ENCODE data around the gene EPHX1.

Gene EPHX1

DNA sequence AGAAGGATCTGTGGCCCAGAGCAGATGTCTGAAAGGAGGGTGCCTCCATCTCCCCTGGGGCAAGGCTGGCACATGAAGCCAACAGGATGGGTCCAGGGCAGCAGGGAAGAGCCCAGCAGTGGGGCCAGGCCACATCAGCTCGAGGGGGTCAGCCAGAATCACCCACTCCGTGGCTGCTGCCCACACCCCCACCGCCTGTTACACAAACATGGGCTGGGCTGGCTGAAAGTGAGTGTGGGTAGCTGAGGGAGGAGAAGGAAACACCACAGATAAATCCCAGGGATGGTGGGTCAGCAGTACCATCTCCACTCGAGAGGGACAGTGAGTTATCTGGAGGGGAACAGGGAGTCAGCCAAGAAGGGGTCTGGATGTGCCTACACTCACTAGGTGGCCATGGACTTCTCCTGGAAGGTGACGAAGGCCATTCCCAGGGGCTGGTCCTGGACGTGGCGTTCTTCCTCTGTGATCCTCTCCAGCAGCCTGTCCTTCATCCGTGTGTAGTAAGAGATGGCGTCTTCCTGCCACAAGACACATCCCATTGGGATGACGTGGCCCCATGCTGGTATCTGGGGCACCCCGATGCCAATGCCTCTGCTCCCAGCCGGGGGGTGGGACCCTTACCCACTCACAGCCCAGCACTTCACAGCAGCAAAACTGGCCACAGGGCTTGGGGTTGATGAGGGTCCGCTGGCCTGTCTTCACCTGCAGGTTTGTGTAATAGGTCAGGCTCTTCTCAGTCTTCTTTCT lies 52.1 kb downstream of the EPHX1 start:
- peaks cover 73% of the 10 kb centered on the region for H3K36me3 ChIP-seq (ENCODE audit: insufficient read depth, insufficient read length, low read length)
- TF ChIP-seq SUZ12 (IDR thresholded peaks at IDR 0.05; ENCODE audit: extremely low read depth, insufficient read depth, insufficient read length), result no peak
- no peak for TF ChIP-seq ZNF274 (IDR thresholded peaks at IDR 0.05; ENCODE audit: low read depth, low read length)
- no peak for TF ChIP-seq YY1 (IDR thresholded peaks at IDR 0.05; ENCODE audit: insufficient read depth, insufficient read length)
- no peak overlapping the region for H3K4me3 ChIP-seq (ENCODE audit: insufficient read length, low read depth)
- no peak for DNase-seq (ENCODE audit: low read depth, low spot score)
- H3K9ac ChIP-seq (ENCODE audit: insufficient read length, low read depth), result no peak overlapping the region
- H3K9me3 ChIP-seq (ENCODE audit: insufficient read depth, low read length), result no peaks in the 10 kb centered on the region
- no peaks in the 10 kb centered on the region for H3K27me3 ChIP-seq (ENCODE audit: insufficient read depth, insufficient read length)
- H3K4me1 ChIP-seq (ENCODE audit: insufficient read depth, insufficient read length), result no peaks in the 10 kb centered on the region

DNA sequence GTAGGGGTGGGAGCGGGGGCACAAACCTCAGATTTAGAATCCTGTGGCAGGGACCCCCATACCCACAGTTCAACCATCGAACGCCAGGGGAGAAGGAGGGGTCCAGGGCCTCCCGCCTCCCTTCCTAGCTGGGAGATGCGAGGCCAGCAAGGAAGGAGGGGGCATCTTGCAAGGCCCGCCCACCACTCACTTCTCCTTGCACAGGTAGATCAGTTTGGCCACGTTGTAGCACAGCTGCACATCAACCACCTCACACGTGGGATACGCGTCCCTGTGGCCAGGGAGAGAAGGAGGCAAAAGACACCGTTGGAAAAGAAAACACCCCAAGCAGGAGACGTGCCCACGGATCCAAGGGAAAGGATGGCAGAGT lies 52.6 kb downstream of the EPHX1 start:
- H3K36me3 ChIP-seq (ENCODE audit: insufficient read depth, insufficient read length, low read length), result peaks cover 73% of the 10 kb centered on the region
- no peak for TF ChIP-seq YY1 (IDR thresholded peaks at IDR 0.05; ENCODE audit: insufficient read depth, insufficient read length)
- TF ChIP-seq SUZ12 (IDR thresholded peaks at IDR 0.05; ENCODE audit: extremely low read depth, insufficient read depth, insufficient read length), result no peak
- no peak for TF ChIP-seq ZNF274 (IDR thresholded peaks at IDR 0.05; ENCODE audit: low read depth, low read length)
- H3K4me1 ChIP-seq (ENCODE audit: insufficient read depth, insufficient read length), result no peaks in the 10 kb centered on the region
- H3K4me3 ChIP-seq (ENCODE audit: insufficient read length, low read depth), result no peak overlapping the region
- H3K27me3 ChIP-seq (ENCODE audit: insufficient read depth, insufficient read length), result no peaks in the 10 kb centered on the region
- H3K9me3 ChIP-seq (ENCODE audit: insufficient read depth, low read length), result no peaks in the 10 kb centered on the region
- no peak for DNase-seq (ENCODE audit: low read depth, low spot score)
- no peak overlapping the region for H3K9ac ChIP-seq (ENCODE audit: insufficient read length, low read depth)

DNA sequence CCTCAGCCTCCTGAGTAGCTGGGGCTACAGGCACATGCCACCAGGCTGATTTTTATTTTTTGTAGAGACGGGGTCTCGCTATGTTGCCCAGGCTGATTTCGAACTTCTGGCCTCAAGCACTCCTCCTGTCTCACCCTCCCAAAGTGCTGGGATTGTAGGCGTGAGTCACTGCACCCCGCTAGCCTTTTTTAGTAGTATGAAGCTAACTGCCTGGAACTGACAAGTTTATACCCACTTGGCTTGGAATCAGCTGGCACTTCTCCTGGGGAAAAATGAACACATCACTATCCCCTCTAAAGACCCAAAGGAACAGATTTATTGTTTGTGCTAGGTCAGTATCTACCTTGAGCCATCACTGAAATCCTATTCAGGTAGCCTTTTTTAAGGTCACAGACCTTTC lies 53.2 kb downstream of the EPHX1 start:
- no peak for DNase-seq (ENCODE audit: low read depth, low spot score)
- no peaks in the 10 kb centered on the region for H3K4me1 ChIP-seq (ENCODE audit: insufficient read depth, insufficient read length)

DNA sequence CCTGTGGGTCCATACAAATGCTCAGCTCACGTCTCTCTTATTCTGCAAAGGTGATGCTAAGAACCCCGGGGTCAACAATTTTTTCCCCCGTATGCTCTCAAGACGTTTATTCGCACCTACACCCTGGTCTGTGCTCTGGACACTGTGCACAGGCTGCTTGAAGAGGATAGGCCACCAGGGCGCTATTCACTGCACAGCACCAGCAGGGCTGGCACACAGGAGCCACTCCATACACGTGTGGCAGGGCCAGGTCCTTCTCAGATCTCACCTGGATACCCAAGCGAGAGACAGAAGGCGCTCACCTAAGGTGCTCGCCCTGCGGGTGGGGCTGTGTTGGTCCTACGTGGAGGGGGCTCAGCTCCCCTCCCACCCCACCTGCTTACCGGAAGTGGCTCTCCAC lies 55.6 kb downstream of the EPHX1 start:
- H3K4me3 ChIP-seq (ENCODE audit: insufficient read length, low read depth), result no peak overlapping the region
- H3K36me3 ChIP-seq (ENCODE audit: insufficient read depth, insufficient read length, low read length), result peaks cover 73% of the 10 kb centered on the region
- H3K27me3 ChIP-seq (ENCODE audit: insufficient read depth, insufficient read length), result no peaks in the 10 kb centered on the region
- H3K9ac ChIP-seq (ENCODE audit: insufficient read length, low read depth), result no peak overlapping the region
- H3K4me1 ChIP-seq (ENCODE audit: insufficient read depth, insufficient read length), result no peaks in the 10 kb centered on the region
- H3K9me3 ChIP-seq (ENCODE audit: insufficient read depth, low read length), result no peaks in the 10 kb centered on the region
- DNase-seq (ENCODE audit: low read depth, low spot score), result no peak
- TF ChIP-seq SUZ12 (IDR thresholded peaks at IDR 0.05; ENCODE audit: extremely low read depth, insufficient read depth, insufficient read length) (no peak), YY1 (IDR thresholded peaks at IDR 0.05; ENCODE audit: insufficient read depth, insufficient read length) (no peak), ZNF274 (IDR thresholded peaks at IDR 0.05; ENCODE audit: low read depth, low read length) (no peak)

More for the DNA sequence above, 53.2 kb downstream of the EPHX1 start:
- no peaks in the 10 kb centered on the region for H3K9me3 ChIP-seq (ENCODE audit: insufficient read depth, low read length)
- TF ChIP-seq SUZ12 (IDR thresholded peaks at IDR 0.05; ENCODE audit: extremely low read depth, insufficient read depth, insufficient read length), result no peak
- no peak for TF ChIP-seq YY1 (IDR thresholded peaks at IDR 0.05; ENCODE audit: insufficient read depth, insufficient read length)
- no peak for TF ChIP-seq ZNF274 (IDR thresholded peaks at IDR 0.05; ENCODE audit: low read depth, low read length)
- no peak overlapping the region for H3K9ac ChIP-seq (ENCODE audit: insufficient read length, low read depth)
- peaks cover 75% of the 10 kb centered on the region for H3K36me3 ChIP-seq (ENCODE audit: insufficient read depth, insufficient read length, low read length)
- no peaks in the 10 kb centered on the region for H3K27me3 ChIP-seq (ENCODE audit: insufficient read depth, insufficient read length)
- no peak overlapping the region for H3K4me3 ChIP-seq (ENCODE audit: insufficient read length, low read depth)

DNA sequence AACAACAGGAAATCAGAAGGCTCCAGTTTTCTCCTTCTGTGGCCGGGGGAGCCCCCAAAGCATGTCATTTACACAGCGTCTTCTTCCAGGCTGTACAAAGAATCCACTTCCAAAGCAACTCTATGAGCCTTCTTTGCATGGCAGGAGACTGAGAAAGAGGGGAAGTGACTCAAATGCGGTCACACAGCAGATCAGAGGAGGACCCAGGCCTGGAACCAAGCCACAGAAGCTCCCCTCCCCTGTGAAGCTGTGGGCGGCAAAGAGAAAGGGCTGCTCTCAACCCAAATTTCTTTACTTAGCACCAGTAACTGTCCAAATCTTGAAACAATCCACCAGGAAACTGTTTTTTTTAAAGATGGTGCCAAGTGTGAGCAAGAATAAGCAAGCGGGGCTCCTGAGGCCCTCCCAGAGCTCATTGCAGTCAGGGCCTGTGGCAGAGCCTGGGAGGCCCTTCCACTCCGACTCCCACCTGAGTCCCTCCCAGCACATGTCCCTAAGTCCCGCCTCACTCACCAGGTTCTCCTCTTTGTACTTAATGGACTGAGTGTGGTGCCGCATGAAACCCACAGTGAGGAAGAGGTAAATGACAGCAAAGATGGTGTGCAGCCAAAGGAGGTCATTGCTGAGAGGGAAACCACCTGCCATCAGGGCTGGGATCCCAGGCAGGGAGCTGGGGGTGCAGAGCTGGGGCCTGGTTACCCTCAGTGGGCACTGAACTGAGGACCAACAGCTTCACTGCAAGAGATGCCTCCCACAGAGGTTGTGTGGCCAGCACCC lies 56.3 kb downstream of the EPHX1 start:
- Histone ChIP-seq H3K36me3 (ENCODE audit: insufficient read depth, insufficient read length, low read length) (peaks cover 73% of the 10 kb centered on the region), H3K9ac (ENCODE audit: insufficient read length, low read depth) (no peak overlapping the region), H3K4me3 (ENCODE audit: insufficient read length, low read depth) (no peak overlapping the region), H3K27me3 (ENCODE audit: insufficient read depth, insufficient read length) (no peaks in the 10 kb centered on the region), H3K9me3 (ENCODE audit: insufficient read depth, low read length) (no peaks in the 10 kb centered on the region), H3K4me1 (ENCODE audit: insufficient read depth, insufficient read length) (no peaks in the 10 kb centered on the region)
- TF ChIP-seq SUZ12 (IDR thresholded peaks at IDR 0.05; ENCODE audit: extremely low read depth, insufficient read depth, insufficient read length) (no peak), ZNF274 (IDR thresholded peaks at IDR 0.05; ENCODE audit: low read depth, low read length) (no peak), YY1 (IDR thresholded peaks at IDR 0.05; ENCODE audit: insufficient read depth, insufficient read length) (no peak)
- no peak for DNase-seq (ENCODE audit: low read depth, low spot score)

DNA sequence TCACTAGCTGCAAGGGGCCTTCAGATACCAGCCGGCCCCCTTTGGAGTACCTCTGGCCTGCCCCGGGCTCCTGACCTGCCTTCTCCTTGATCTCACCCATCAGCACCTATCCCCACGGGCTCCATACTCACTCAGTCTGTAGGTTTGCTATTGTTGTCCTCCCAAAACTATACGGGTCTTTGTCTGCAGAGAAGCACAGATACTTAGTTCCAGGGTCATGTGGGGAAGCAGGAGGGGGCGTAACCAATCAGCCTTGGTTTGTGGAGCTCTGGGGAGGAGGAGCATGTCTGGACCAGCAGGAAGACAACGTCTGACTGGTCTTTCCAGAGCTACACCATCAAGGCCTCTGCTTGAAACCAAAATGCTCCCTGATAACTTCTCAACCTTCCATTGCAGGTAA lies 57.1 kb downstream of the EPHX1 start:
- Histone ChIP-seq H3K4me1 (ENCODE audit: insufficient read depth, insufficient read length) (no peaks in the 10 kb centered on the region), H3K4me3 (ENCODE audit: insufficient read length, low read depth) (no peak overlapping the region), H3K27me3 (ENCODE audit: insufficient read depth, insufficient read length) (no peaks in the 10 kb centered on the region), H3K9me3 (ENCODE audit: insufficient read depth, low read length) (no peaks in the 10 kb centered on the region), H3K36me3 (ENCODE audit: insufficient read depth, insufficient read length, low read length) (peaks cover 73% of the 10 kb centered on the region), H3K9ac (ENCODE audit: insufficient read length, low read depth) (no peak overlapping the region)
- DNase-seq (ENCODE audit: low read depth, low spot score), result no peak
- TF ChIP-seq ZNF274 (IDR thresholded peaks at IDR 0.05; ENCODE audit: low read depth, low read length) (no peak), SUZ12 (IDR thresholded peaks at IDR 0.05; ENCODE audit: extremely low read depth, insufficient read depth, insufficient read length) (no peak), YY1 (IDR thresholded peaks at IDR 0.05; ENCODE audit: insufficient read depth, insufficient read length) (no peak)

DNA sequence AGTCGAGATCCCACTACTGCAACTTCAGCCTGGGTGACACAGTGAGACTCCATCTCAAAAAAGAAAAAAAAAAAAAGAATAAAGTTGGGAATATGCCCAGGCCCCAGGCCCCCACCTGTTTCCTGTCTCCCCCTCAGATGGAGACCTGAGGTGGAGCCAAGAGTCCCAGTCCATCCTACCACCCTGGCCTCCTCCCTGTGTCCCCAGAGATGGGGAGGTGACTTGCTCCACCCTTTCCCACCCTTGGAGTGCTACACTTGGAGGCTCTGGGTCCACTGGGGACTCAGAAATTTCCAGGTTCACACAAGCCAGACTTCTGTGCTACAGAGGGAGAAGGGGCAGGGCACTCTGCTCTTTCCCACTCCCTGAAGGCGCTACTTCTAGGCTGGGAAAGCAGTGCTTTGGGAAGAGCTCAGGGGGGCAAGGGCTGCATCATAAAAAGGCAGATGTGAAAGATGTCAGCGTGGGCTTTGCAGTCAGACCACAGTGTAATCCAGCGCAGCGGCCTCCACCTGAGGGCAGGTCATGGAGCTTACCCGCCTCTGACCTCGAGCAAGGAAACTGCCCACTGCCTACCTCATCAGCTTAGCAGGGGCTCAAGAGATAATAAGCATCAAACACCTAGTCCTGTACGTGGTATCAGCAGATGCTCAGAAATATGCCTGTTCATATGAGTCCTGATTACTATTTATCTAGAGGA lies 58.9 kb downstream of the EPHX1 start:
- Histone ChIP-seq H3K36me3 (ENCODE audit: insufficient read depth, insufficient read length, low read length) (peaks cover 74% of the 10 kb centered on the region), H3K4me1 (ENCODE audit: insufficient read depth, insufficient read length) (no peaks in the 10 kb centered on the region), H3K4me3 (ENCODE audit: insufficient read length, low read depth) (no peak overlapping the region), H3K27me3 (ENCODE audit: insufficient read depth, insufficient read length) (no peaks in the 10 kb centered on the region), H3K9ac (ENCODE audit: insufficient read length, low read depth) (no peak overlapping the region), H3K9me3 (ENCODE audit: insufficient read depth, low read length) (no peaks in the 10 kb centered on the region)
- TF ChIP-seq YY1 (IDR thresholded peaks at IDR 0.05; ENCODE audit: insufficient read depth, insufficient read length), result no peak
- TF ChIP-seq SUZ12 (IDR thresholded peaks at IDR 0.05; ENCODE audit: extremely low read depth, insufficient read depth, insufficient read length), result no peak
- TF ChIP-seq ZNF274 (IDR thresholded peaks at IDR 0.05; ENCODE audit: low read depth, low read length), result no peak
- DNase-seq (ENCODE audit: low read depth, low spot score), result no peak

Data from NT2/D1 (cell line).